Choroid plexus epithelial cell (primary cell): ENCODE measurements around the gene SLC16A3.
A peak's percentile ranks its signal among the peaks of the same experiment; 100 is the strongest.

Experiments
- DNase-seq: peaks from one replicate; pipeline ENCODE4 v3.0.0-alpha.2; 2010; ENCODE audit warnings: low read depth
- H3K4me3 ChIP-seq: 2 replicates; pipeline ENCODE4 v1.5.1; 2011; ENCODE audit warnings: low read depth, mild to moderate bottlenecking, control low read depth, low read length, moderate library complexity
- TF ChIP-seq, protein P1 (sequence below): conservative IDR thresholded peaks from 2 replicates; pipeline ENCODE4 v1.5.1; 2011; ENCODE audit warnings: low read depth, mild to moderate bottlenecking, control low read depth, inconsistent platforms, low read length, moderate library complexity

SLC16A3 gene

GRCh38 chr17:82230609-82231311, 1.9 kb downstream of the SLC16A3 start:
- DNase-seq = peak; percentile 89
- TF ChIP-seq, protein P1, sequence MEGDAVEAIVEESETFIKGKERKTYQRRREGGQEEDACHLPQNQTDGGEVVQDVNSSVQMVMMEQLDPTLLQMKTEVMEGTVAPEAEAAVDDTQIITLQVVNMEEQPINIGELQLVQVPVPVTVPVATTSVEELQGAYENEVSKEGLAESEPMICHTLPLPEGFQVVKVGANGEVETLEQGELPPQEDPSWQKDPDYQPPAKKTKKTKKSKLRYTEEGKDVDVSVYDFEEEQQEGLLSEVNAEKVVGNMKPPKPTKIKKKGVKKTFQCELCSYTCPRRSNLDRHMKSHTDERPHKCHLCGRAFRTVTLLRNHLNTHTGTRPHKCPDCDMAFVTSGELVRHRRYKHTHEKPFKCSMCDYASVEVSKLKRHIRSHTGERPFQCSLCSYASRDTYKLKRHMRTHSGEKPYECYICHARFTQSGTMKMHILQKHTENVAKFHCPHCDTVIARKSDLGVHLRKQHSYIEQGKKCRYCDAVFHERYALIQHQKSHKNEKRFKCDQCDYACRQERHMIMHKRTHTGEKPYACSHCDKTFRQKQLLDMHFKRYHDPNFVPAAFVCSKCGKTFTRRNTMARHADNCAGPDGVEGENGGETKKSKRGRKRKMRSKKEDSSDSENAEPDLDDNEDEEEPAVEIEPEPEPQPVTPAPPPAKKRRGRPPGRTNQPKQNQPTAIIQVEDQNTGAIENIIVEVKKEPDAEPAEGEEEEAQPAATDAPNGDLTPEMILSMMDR = peak; percentile 42
- H3K4me3 ChIP-seq = peak overlapping the region; percentile 68

DNA sequence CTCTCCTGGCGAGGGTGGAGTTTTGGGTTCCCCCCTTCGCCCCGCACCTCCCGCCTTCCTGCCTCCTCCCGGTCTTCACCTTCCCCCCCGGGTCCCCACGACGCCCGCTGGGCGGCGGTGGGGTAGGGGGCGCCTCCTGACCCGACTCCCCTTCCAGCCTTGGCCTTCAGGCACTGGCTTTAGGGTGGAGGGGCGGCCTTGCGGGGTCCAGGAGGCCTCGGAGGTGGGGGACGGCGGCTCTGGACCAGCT, 2.4 kb downstream of the SLC16A3 start:
- TF ChIP-seq, protein P1 = no peak
- H3K4me3 ChIP-seq = peak overlapping the region; percentile 68

GRCh38 chr17:82231562-82232321, 2.9 kb downstream of the SLC16A3 start:
- peak; percentile 68 for DNase-seq
- peak overlapping the region; percentile 68 for H3K4me3 ChIP-seq
- TF ChIP-seq, protein P1 = no peak

More for the DNA sequence above, 2.4 kb downstream of the SLC16A3 start:
- no peak for DNase-seq

GRCh38 chr17:82232322-82232820, 3.5 kb downstream of the SLC16A3 start:
- DNase-seq = no peak
- TF ChIP-seq, protein P1 = no peak
- peak overlapping the region; percentile 68 for H3K4me3 ChIP-seq

DNA sequence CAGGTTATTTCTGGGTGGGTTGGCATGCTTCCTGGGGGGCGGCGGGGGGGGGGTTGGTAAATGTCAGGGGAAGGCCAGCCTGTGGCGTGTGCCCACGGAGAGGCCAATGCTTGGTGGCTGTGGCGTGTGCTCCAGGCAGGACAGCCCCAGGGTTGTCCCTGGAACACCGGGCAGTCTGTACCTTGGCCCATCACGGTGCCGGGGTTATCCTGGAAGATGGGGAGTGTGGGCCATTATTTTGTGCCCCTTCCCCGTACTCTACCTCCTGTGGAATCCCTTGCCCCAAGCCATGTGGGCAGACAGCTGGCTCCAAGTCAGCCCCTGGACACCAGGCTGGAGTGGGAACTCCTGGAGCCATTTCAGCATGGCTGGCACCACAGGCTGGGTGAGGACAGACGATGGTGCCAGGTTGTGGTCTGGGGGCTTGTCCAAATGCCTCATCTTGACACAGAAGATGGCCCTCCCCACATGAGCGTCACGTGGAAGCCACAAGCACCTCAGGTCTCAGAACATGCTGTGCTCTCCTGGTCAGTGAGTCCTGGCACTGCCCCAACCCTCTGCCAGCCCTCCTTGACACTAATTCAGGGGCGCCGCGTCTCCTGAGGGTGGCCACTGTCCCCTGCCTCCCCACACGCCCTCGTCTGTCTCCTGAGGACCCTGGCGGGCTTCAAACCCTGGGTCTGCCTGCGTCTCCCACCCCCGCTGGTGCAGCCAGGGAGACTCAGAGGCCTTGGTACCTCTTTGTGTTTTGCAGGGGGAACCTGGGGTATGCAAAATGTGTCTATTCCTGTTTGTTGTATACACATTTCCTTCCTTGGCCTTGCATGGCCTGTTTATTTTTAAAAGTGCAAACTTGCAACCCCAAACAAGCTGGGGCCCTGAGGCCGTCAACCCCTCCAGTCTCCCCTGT, 4.3 kb downstream of the SLC16A3 start:
- no peak overlapping the region for H3K4me3 ChIP-seq
- TF ChIP-seq, protein P1 = no peak
- no peak for DNase-seq

GRCh38 chr17:82234211-82235055, 5.6 kb downstream of the SLC16A3 start:
- DNase-seq = peak; percentile 62
- no peak overlapping the region for H3K4me3 ChIP-seq
- TF ChIP-seq, protein P1 = no peak
